Fibroblast of gingiva (primary cell): ENCODE results near the gene SCYGR3.
"Not testable (repeated sequence)": the region's sequence is repeated elsewhere in the genome, so short reads cannot be mapped to it uniquely, and the experiment has no call there.

Experiments used
- DNase-seq: peaks from one replicate; pipeline ENCODE4 v3.0.0-alpha.2; 2011; ENCODE audit warnings: low read depth

The SCYGR3 gene

GRCh38 chr2:227613272-227613660, 1.4 kb downstream of the SCYGR3 start:
- DNase-seq, result no peak

GRCh38 chr2:227612546-227613271, 1.9 kb downstream of the SCYGR3 start:
- no peak for DNase-seq

GRCh38 chr2:227610123-227610522, 4.5 kb downstream of the SCYGR3 start:
- no peak for DNase-seq

- no peak for DNase-seq
Measured at GRCh38 chr2:227608561-227609338, 5.9 kb downstream of the SCYGR3 start.

GRCh38 chr2:227607941-227608340, 6.7 kb downstream of the SCYGR3 start:
- no peak for DNase-seq

- DNase-seq, result peak; percentile 66
Measured at GRCh38 chr2:227606476-227606875, 8.2 kb downstream of the SCYGR3 start.

- DNase-seq, result no peak
Measured at GRCh38 chr2:227602358-227602757, 12.3 kb downstream of the SCYGR3 start.

GRCh38 chr2:227598835-227599503, 15.7 kb downstream of the SCYGR3 start, which contains the start of gene SCYGR2:
TSS of gene SCYGR2 (plus strand) at chr2:227598893. CDS start at chr2:227598893, 0 bp downstream.
- not testable (repeated sequence) for DNase-seq

GRCh38 chr2:227597998-227598397, 16.6 kb downstream of the SCYGR3 start:
- no peak for DNase-seq

GRCh38 chr2:227597036-227597435, 17.6 kb downstream of the SCYGR3 start:
- DNase-seq, result no peak

GRCh38 chr2:227595797-227596196, 18.8 kb downstream of the SCYGR3 start:
- DNase-seq, result no peak

- DNase-seq, result no peak
Measured at GRCh38 chr2:227592694-227593387, 21.8 kb downstream of the SCYGR3 start.

- DNase-seq, result no peak
Measured at GRCh38 chr2:227582369-227582768, 32.3 kb downstream of the SCYGR3 start.

GRCh38 chr2:227579791-227580190, 34.8 kb downstream of the SCYGR3 start:
- DNase-seq, result no peak

GRCh38 chr2:227578642-227579041, 36.0 kb downstream of the SCYGR3 start:
- no peak for DNase-seq

- no peak for DNase-seq
Measured at GRCh38 chr2:227577555-227577954, 37.1 kb downstream of the SCYGR3 start.

GRCh38 chr2:227576812-227577211, 37.8 kb downstream of the SCYGR3 start:
- no peak for DNase-seq

GRCh38 chr2:227576110-227576509, 38.5 kb downstream of the SCYGR3 start:
- DNase-seq, result no peak

- no peak for DNase-seq
Measured at GRCh38 chr2:227570615-227571014, 44.0 kb downstream of the SCYGR3 start.

GRCh38 chr2:227568852-227569169, 45.8 kb downstream of the SCYGR3 start:
- no peak for DNase-seq

GRCh38 chr2:227566012-227566411, 48.6 kb downstream of the SCYGR3 start:
- DNase-seq, result no peak

GRCh38 chr2:227565080-227565479, 49.6 kb downstream of the SCYGR3 start:
- DNase-seq, result no peak
